Measurements from ENCODE around the gene NAA16. TPM values are rescaled to one million over a fixed set of nuclear protein-coding genes. Genes with fewer than 3 reads are reported as not detected.
"Not testable (repeated sequence)": the region's sequence is repeated elsewhere in the genome, so short reads cannot be mapped to it uniquely, and the experiment has no call there.

The NAA16 gene
- polyA plus RNA-seq, 3 donors: 4.2 to 8.4 (median 6.1) TPM

GRCh38 chr13:41423259-41423658, 112.2 kb downstream of the NAA16 start:
- not testable (repeated sequence) for H3K27ac ChIP-seq (ENCODE audit: low read depth, low read length)
- WGBS, 3 donors: 80 to 90% (median 84%) methylated on average over 12 to 13 of the region's 13 CpGs

GRCh38 chr13:41424675-41425074, 113.6 kb downstream of the NAA16 start:
- not testable (repeated sequence) for H3K27ac ChIP-seq (ENCODE audit: low read depth, low read length)
- 90 to 96% (median 96%) methylated on average over 6 of the region's 6 CpGs for WGBS, 3 donors

- no peak overlapping the region for H3K27ac ChIP-seq (ENCODE audit: low read depth, low read length)
- 70 to 77% (median 77%) methylated on average over 21 to 22 of the region's 22 CpGs for WGBS, 3 donors
Observed at GRCh38 chr13:41426047-41426446, 115.0 kb downstream of the NAA16 start.

Other genes with a start within 250 kb of the NAA16 start
- gene WBP4, start 249.8 kb upstream of the NAA16 start, polyA plus RNA-seq: 10 to 100 TPM in 2 of 3 donors, 1 to 10 TPM in 1; 3.8 to 11.1 (median 10.8) TPM
- 1 to 10 TPM; 1.5 to 2.1 (median 1.7) TPM for gene KBTBD6, start 178.5 kb upstream of the NAA16 start, polyA plus RNA-seq
- 1 to 10 TPM; 1.6 to 2.5 (median 2.0) TPM for gene KBTBD7, start 116.7 kb upstream of the NAA16 start, polyA plus RNA-seq
- 1 to 10 TPM; 5.2 to 6.0 (median 5.6) TPM for gene MTRF1, start 47.7 kb upstream of the NAA16 start, polyA plus RNA-seq
- gene RGCC, start 146.3 kb downstream of the NAA16 start, polyA plus RNA-seq: 100 to 1,000 TPM in 1 of 3 donors, 10 to 100 TPM in 1, 1 to 10 TPM in 1; 9.3 to 114 (median 88.3) TPM

Data from adipose tissue (tissue), 3 donors.